GM18909 (cell line): ENCODE measurements around the gene HOXB5.

ENCODE experiments used
- ATAC-seq: cut with Tn5 transposase; IDR thresholded peaks from one replicate; pipeline ENCODE4 v1.9.1; 2021; ENCODE audit warnings: mild to moderate bottlenecking; ENCODE audit not compliant: unreplicated experiment, poor library complexity

HOXB5 gene

GRCh38 chr17:48578616-48579470 lies 14.7 kb downstream of the HOXB5 start:
- ATAC-seq = no peak

GRCh38 chr17:48577946-48578615 lies 15.5 kb downstream of the HOXB5 start, which contains the start of gene HOXB4:
TSS of gene HOXB4 (minus strand) at chr17:48578350. CDS start at chr17:48578319, 31 bp downstream.
- ATAC-seq = no peak

GRCh38 chr17:48577330-48577945 lies 16.1 kb downstream of the HOXB5 start:
- no peak for ATAC-seq

GRCh38 chr17:48576479-48577309 lies 16.9 kb downstream of the HOXB5 start:
- ATAC-seq = no peak

- no peak for ATAC-seq
These were observed 17.7 kb downstream of the HOXB5 start for GRCh38 chr17:48575673-48576478.

- no peak for ATAC-seq
These were observed 18.5 kb downstream of the HOXB5 start for GRCh38 chr17:48575066-48575582.

GRCh38 chr17:48574505-48575065 lies 19.0 kb downstream of the HOXB5 start:
- ATAC-seq = no peak

GRCh38 chr17:48571826-48572417 lies 21.7 kb downstream of the HOXB5 start:
- ATAC-seq = no peak

- ATAC-seq = no peak
These were observed 22.4 kb downstream of the HOXB5 start for GRCh38 chr17:48571024-48571818.

- ATAC-seq = no peak
These were observed 23.1 kb downstream of the HOXB5 start for GRCh38 chr17:48570325-48571023.

- no peak for ATAC-seq
These were observed 23.8 kb downstream of the HOXB5 start for GRCh38 chr17:48569674-48570324.

- ATAC-seq = no peak
These were observed 24.4 kb downstream of the HOXB5 start for GRCh38 chr17:48569240-48569582.

- no peak for ATAC-seq
These were observed 24.9 kb downstream of the HOXB5 start for GRCh38 chr17:48568499-48569239.

- no peak for ATAC-seq
These were observed 25.8 kb downstream of the HOXB5 start for GRCh38 chr17:48567646-48568354.

GRCh38 chr17:48567209-48567608 lies 26.4 kb downstream of the HOXB5 start:
- no peak for ATAC-seq

- ATAC-seq = no peak
These were observed 26.9 kb downstream of the HOXB5 start for GRCh38 chr17:48566717-48567116.
